SK-N-MC (cell line): ENCODE results near the gene GALNT9.

Experiments used
- DNase-seq: peaks from one replicate; pipeline ENCODE4 v3.0.0-alpha.2; 2011; ENCODE audit warnings: low read depth, low spot score
- H3K27ac ChIP-seq: fragments of 200-600 bp; sonication (generic); 2 replicates; pipeline ENCODE4 v1.5.1; 2016; ENCODE audit warnings: mixed run types
- H3K36me3 ChIP-seq: fragments of 200-600 bp; sonication (generic); 2 replicates; pipeline ENCODE4 v1.6.1; 2017; ENCODE audit warnings: antibody characterized with exemption, low read length, mixed read lengths; ENCODE audit not compliant: insufficient read depth
- H3K4me3 ChIP-seq: fragments of 200-600 bp; sonication (generic); 2 replicates; pipeline ENCODE4 v1.5.1; 2016
- H3K9ac ChIP-seq: fragments of 200-600 bp; sonication (generic); 2 replicates; pipeline ENCODE4 v1.8.0; 2017; ENCODE audit warnings: mixed run types, mixed read lengths; ENCODE audit not compliant: insufficient read length
- H3K9me3 ChIP-seq: fragments of 200-600 bp; sonication (generic); 2 replicates; pipeline ENCODE4 v1.6.1; 2017; ENCODE audit warnings: low read depth, mild to moderate bottlenecking, antibody characterized with exemption, low read length, moderate library complexity, mixed read lengths
- EZH2 ChIP-seq: fragments of 200-600 bp; sonication (generic); IDR thresholded peaks from one replicate; pipeline ENCODE4 v1.6.1; 2017; ENCODE audit warnings: antibody characterized with exemption
- FOXP2 ChIP-seq: optimal IDR thresholded peaks from 2 replicates; pipeline ENCODE3; 2011; ENCODE audit warnings: mild to moderate bottlenecking, moderate library complexity; ENCODE audit not compliant: insufficient read depth; ENCODE audit errors: extremely low read length, control extremely low read depth
- POLR2AphosphoS5 ChIP-seq: IDR thresholded peaks from 2 replicates; pipeline ENCODE4 v1.6.1; 2012; ENCODE audit warnings: mild to moderate bottlenecking, low read depth, low read length, borderline replicate concordance

GALNT9 gene

GRCh38 chr12:132367071-132367851 is 37.9 kb upstream of the GALNT9 start:
- DNase-seq: no peak
- Histone ChIP-seq H3K9me3 (peaks cover 4% of the 10 kb centered on the region), H3K4me3 (no peak overlapping the region), H3K9ac (no peak overlapping the region), H3K36me3 (no peaks in the 10 kb centered on the region), H3K27ac (no peak overlapping the region)
- TF ChIP-seq EZH2 (no peak), POLR2AphosphoS5 (no peak), FOXP2 (no peak)

DNA sequence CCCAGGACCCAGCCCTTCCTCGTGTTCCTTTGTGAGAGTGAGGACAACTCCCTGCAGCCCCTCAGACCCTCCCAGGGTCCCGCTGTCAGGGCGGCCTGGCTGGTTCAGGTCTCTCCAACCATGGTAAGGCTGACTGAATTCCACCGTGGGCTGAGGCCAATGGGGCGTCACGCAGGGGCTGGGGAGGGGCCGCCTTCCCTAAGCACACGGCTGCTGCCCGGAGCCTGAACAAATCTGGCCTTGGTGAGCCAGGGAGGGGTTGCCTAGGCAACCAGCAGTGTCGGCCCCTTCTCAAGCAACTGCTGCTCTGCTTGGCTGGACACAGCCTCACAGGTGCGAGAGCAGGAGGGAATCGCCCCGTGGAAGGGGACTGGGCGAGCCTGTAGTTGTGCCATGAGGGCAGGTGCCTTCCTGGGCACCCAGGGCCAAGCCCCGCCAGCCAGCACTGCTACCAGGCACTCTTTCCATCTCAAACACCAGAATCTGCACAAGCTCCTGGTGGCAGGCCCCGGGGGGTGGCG is 37.0 kb upstream of the GALNT9 start:
- no peaks in the 10 kb centered on the region for H3K36me3 ChIP-seq
- DNase-seq: no peak
- H3K27ac ChIP-seq: no peak overlapping the region
- no peak overlapping the region for H3K9ac ChIP-seq
- peaks cover 4% of the 10 kb centered on the region for H3K9me3 ChIP-seq
- no peak overlapping the region for H3K4me3 ChIP-seq
- TF ChIP-seq EZH2: no peak
- no peak for TF ChIP-seq POLR2AphosphoS5
- TF ChIP-seq FOXP2: no peak

- H3K9ac ChIP-seq: no peak overlapping the region
- no peaks in the 10 kb centered on the region for H3K9me3 ChIP-seq
- DNase-seq: no peak
- H3K4me3 ChIP-seq: no peak overlapping the region
- H3K36me3 ChIP-seq: no peaks in the 10 kb centered on the region
- no peak overlapping the region for H3K27ac ChIP-seq
- TF ChIP-seq POLR2AphosphoS5: no peak
- no peak for TF ChIP-seq FOXP2
These were observed 35.8 kb upstream of the GALNT9 start for GRCh38 chr12:132365226-132365625.

DNA sequence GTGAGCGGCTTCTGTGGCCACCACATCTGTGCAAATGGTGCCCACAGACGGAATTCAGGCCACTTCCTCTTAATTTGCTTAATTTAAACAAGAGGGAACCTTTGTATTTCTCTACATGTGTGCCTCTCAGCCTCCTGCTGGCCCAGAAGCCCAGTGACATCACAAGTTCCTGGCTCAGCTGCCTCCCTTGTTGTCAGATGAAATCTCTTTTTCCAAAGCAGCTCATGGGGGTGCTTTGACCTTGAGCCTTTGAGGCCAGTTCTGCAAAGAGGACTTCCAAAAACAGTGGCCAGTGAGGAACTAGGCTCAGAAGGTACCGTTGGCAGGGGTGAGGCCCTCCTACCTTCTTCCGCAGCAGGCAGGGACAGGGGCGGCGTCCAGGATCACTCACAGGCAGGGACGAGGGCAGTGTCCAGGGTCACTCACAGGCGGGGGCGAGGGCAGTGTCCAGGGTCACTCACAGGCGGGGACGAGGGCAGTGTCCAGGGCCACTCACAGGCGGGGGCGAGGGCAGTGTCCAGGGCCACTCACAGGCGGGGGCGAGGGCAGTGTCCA is 35.0 kb upstream of the GALNT9 start:
- DNase-seq: no peak
- Histone ChIP-seq H3K36me3 (no peaks in the 10 kb centered on the region), H3K4me3 (no peak overlapping the region), H3K27ac (no peak overlapping the region), H3K9me3 (no peaks in the 10 kb centered on the region), H3K9ac (no peak overlapping the region)
- no peak for TF ChIP-seq POLR2AphosphoS5
- TF ChIP-seq EZH2: no peak
- no peak for TF ChIP-seq FOXP2

DNA sequence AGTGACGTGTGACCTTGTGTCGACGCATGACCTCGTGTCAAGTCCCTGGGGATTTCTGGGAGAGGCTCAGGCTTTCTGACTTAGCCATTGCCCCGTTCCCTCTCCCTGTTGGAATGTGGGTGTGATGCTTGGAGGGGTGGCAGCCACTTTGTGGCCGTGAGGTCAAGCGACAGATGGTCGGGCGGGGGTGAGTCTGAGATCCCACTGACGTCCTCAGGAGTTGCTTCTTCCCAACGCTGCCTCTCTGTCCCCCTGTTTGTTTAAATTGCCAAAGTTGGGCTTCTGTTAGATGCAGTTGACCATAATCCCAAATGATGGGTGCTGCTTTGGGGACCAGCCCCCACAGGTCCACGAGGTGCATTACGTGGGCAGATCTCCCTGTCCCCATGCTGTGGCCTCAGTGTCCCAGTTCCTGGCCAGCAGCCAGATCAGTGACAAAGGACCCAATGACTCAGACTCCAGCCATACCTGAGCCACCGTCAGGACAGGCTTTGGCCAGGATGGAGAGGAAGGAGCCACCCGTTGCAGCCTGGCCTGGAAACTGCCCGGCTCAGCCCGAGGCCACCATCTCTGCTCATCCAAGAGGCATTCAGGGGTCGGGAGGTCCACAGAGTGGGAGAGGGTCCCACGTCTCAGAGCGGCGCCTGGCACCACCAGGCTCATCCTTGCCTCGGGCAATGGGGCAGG is 34.4 kb upstream of the GALNT9 start:
- no peak overlapping the region for H3K27ac ChIP-seq
- no peak overlapping the region for H3K4me3 ChIP-seq
- DNase-seq: no peak
- no peaks in the 10 kb centered on the region for H3K9me3 ChIP-seq
- H3K9ac ChIP-seq: no peak overlapping the region
- no peak for TF ChIP-seq FOXP2
- no peak for TF ChIP-seq EZH2
- no peak for TF ChIP-seq POLR2AphosphoS5
- no peaks in the 10 kb centered on the region for H3K36me3 ChIP-seq

DNA sequence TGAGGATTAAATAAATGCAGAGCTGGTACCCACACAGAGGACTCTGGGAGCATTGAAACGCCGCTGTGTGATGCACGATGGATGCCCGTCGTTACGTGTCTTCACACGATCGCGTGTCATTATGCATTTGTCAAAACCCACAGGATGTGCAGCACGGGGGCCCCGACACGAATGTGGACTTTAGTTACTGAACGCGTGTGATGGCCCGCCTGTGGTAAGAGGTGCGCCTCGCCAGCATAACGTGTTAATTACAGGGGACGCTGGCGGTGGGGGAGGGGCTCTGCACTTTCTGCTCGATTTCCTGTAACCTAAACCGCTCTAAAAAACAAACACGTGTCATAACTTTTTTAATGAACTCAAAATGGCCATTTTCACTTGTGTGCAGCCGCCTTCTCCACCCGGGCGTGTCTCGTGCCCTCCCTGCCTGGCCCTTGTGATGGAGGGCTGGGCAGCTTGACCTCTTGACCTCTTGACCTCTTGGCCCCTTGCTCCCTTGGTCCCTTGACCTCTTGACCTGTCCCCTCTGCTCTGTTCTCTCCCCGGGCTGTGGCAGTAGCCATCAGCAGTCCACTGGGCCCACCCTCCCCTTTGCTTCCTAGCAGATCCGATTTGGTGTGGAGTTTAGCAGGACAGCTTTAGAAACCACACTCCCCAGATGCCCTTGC is 33.7 kb upstream of the GALNT9 start:
- TF ChIP-seq FOXP2: no peak
- no peak for TF ChIP-seq POLR2AphosphoS5
- no peak for TF ChIP-seq EZH2
- H3K9me3 ChIP-seq: no peaks in the 10 kb centered on the region
- no peak for DNase-seq
- no peaks in the 10 kb centered on the region for H3K36me3 ChIP-seq
- no peak overlapping the region for H3K9ac ChIP-seq
- H3K4me3 ChIP-seq: no peak overlapping the region
- H3K27ac ChIP-seq: no peak overlapping the region

- Histone ChIP-seq H3K9me3 (no peaks in the 10 kb centered on the region), H3K27ac (no peak overlapping the region), H3K36me3 (no peaks in the 10 kb centered on the region), H3K4me3 (no peak overlapping the region), H3K9ac (no peak overlapping the region)
- DNase-seq: no peak
- TF ChIP-seq FOXP2 (no peak), EZH2 (no peak), POLR2AphosphoS5 (no peak)
These were observed 31.8 kb upstream of the GALNT9 start for GRCh38 chr12:132360906-132361777.
